ENCODE results near the gene ANKRD28. TPM values are rescaled to one million over a fixed set of nuclear protein-coding genes. Genes with fewer than 3 reads are reported as not detected.

ANKRD28 gene
- total RNA-seq, 1 experiment from 2014 or later = 47.5 TPM

DNA sequence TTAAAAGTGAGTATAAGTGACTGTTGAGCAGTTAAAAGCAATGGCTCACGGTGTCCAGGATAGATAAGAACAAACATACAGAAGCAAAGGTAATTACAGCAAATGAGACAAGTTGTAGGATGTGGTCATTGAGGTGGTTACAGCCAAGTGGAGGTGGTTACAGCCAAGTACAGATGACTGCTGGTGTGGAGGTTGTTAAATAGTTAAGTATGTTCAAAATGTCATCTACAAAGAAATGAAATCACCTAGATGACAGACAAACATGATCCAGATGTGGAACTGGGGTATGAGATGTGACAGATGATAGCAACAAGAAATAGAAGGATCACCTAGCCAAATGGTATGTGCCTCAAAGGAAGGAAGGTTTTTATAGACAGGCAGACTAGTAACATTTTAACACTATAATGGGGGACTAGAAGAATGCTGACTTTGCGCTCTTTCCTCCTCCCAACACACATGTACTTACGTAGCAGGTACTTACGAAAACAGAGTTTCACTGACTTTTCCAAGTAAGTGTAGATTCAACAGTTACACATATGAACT is 6.8 kb upstream of the ANKRD28 start:
- POLR2A ChIA-PET = no interaction called here
- H3K79me2 ChIP-seq (ENCODE audit: insufficient read depth, low read length) = peaks cover 91% of the 10 kb centered on the region
- peaks cover 14 to 32% of the 10 kb centered on the region in 2 experiments for H3K4me1 ChIP-seq (ENCODE audit: control insufficient read depth in 1 of 2, insufficient read depth in 2 of 2, low read length in 2 of 2)
- no peak overlapping the region for H3K27ac ChIP-seq (ENCODE audit: low read depth, low read length)
- H3K27me3 ChIP-seq (ENCODE audit: insufficient read depth, low read length) = no peaks in the 10 kb centered on the region
- H3K36me3 ChIP-seq (ENCODE audit: control insufficient read depth in 1 of 2, insufficient read depth in 2 of 2, low read length in 2 of 2) = no peaks in the 10 kb centered on the region
- H3K9me2 ChIP-seq (ENCODE audit: insufficient read depth) = no peaks in the 10 kb centered on the region
- BruUV-seq (replicated peaks) = no TSS peak
- no peaks in the 10 kb centered on the region for H4K20me1 ChIP-seq (ENCODE audit: insufficient read depth)
- no peak overlapping the region for H3K9ac ChIP-seq (ENCODE audit: low read length)
- H2AFZ ChIP-seq (ENCODE audit: low read depth, low read length, poor library complexity, severe bottlenecking) = no peak overlapping the region
- H3K4me2 ChIP-seq (ENCODE audit: low read length) = no peak overlapping the region
- no peaks in the 10 kb centered on the region for H3K9me3 ChIP-seq (ENCODE audit: control insufficient read depth in 1 of 2, insufficient read depth in 1 of 2, low read depth in 1 of 2, low read length in 2 of 2)
- no peak overlapping the region for H3K4me3 ChIP-seq (replicated peaks in 1 of 2; ENCODE audit: low read depth in 1 of 2, low read length in 2 of 2)
- TF ChIP-seq, protein P1, sequence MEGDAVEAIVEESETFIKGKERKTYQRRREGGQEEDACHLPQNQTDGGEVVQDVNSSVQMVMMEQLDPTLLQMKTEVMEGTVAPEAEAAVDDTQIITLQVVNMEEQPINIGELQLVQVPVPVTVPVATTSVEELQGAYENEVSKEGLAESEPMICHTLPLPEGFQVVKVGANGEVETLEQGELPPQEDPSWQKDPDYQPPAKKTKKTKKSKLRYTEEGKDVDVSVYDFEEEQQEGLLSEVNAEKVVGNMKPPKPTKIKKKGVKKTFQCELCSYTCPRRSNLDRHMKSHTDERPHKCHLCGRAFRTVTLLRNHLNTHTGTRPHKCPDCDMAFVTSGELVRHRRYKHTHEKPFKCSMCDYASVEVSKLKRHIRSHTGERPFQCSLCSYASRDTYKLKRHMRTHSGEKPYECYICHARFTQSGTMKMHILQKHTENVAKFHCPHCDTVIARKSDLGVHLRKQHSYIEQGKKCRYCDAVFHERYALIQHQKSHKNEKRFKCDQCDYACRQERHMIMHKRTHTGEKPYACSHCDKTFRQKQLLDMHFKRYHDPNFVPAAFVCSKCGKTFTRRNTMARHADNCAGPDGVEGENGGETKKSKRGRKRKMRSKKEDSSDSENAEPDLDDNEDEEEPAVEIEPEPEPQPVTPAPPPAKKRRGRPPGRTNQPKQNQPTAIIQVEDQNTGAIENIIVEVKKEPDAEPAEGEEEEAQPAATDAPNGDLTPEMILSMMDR (IDR thresholded peaks at IDR 0.05 in 2 of 3, conservative IDR thresholded peaks at IDR 0.05 in 1 of 3; ENCODE audit: borderline replicate concordance in 1 of 3, insufficient read depth in 1 of 3, low read depth in 2 of 3, low read length in 2 of 3) = no peak
- TF ChIP-seq TCF7L2 (IDR thresholded peaks at IDR 0.05; ENCODE audit: borderline replicate concordance, extremely low read depth, insufficient read depth, insufficient read length) (no peak), EGR1 (IDR thresholded peaks at IDR 0.05; ENCODE audit: low read depth) (no peak), CEBPB (IDR thresholded peaks at IDR 0.05; ENCODE audit: low read depth) (no peak), SP1 (IDR thresholded peaks at IDR 0.05; ENCODE audit: low read depth) (no peak), ELF1 (IDR thresholded peaks at IDR 0.05; ENCODE audit: borderline replicate concordance, low read depth) (no peak), EZH2 (IDR thresholded peaks at IDR 0.05) (no peak), YY1 (IDR thresholded peaks at IDR 0.05; ENCODE audit: extremely low read depth, insufficient replicate concordance, low read depth, low read length) (no peak), SRF (IDR thresholded peaks at IDR 0.05; ENCODE audit: low read depth) (no peak), FOSL1 (IDR thresholded peaks at IDR 0.05; ENCODE audit: low read depth) (no peak), POLR2AphosphoS5 (IDR thresholded peaks at IDR 0.05; ENCODE audit: low read depth, low read length) (no peak), ZFX (IDR thresholded peaks at IDR 0.05) (no peak)
- TF ChIP-seq, protein P2, sequence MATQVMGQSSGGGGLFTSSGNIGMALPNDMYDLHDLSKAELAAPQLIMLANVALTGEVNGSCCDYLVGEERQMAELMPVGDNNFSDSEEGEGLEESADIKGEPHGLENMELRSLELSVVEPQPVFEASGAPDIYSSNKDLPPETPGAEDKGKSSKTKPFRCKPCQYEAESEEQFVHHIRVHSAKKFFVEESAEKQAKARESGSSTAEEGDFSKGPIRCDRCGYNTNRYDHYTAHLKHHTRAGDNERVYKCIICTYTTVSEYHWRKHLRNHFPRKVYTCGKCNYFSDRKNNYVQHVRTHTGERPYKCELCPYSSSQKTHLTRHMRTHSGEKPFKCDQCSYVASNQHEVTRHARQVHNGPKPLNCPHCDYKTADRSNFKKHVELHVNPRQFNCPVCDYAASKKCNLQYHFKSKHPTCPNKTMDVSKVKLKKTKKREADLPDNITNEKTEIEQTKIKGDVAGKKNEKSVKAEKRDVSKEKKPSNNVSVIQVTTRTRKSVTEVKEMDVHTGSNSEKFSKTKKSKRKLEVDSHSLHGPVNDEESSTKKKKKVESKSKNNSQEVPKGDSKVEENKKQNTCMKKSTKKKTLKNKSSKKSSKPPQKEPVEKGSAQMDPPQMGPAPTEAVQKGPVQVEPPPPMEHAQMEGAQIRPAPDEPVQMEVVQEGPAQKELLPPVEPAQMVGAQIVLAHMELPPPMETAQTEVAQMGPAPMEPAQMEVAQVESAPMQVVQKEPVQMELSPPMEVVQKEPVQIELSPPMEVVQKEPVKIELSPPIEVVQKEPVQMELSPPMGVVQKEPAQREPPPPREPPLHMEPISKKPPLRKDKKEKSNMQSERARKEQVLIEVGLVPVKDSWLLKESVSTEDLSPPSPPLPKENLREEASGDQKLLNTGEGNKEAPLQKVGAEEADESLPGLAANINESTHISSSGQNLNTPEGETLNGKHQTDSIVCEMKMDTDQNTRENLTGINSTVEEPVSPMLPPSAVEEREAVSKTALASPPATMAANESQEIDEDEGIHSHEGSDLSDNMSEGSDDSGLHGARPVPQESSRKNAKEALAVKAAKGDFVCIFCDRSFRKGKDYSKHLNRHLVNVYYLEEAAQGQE (IDR thresholded peaks at IDR 0.05; ENCODE audit: low read depth) = no peak
- TF ChIP-seq, protein P3, sequence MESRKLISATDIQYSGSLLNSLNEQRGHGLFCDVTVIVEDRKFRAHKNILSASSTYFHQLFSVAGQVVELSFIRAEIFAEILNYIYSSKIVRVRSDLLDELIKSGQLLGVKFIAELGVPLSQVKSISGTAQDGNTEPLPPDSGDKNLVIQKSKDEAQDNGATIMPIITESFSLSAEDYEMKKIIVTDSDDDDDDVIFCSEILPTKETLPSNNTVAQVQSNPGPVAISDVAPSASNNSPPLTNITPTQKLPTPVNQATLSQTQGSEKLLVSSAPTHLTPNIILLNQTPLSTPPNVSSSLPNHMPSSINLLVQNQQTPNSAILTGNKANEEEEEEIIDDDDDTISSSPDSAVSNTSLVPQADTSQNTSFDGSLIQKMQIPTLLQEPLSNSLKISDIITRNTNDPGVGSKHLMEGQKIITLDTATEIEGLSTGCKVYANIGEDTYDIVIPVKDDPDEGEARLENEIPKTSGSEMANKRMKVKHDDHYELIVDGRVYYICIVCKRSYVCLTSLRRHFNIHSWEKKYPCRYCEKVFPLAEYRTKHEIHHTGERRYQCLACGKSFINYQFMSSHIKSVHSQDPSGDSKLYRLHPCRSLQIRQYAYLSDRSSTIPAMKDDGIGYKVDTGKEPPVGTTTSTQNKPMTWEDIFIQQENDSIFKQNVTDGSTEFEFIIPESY (IDR thresholded peaks at IDR 0.05; ENCODE audit: extremely low read depth, insufficient replicate concordance, low read length) = no peak
- TF ChIP-seq, protein P4, sequence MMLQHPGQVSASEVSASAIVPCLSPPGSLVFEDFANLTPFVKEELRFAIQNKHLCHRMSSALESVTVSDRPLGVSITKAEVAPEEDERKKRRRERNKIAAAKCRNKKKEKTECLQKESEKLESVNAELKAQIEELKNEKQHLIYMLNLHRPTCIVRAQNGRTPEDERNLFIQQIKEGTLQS (IDR thresholded peaks at IDR 0.05) = no peak
- CTCF ChIA-PET = no interaction called here
- no peak for DNase-seq (ENCODE audit: low read depth, low spot score)
- RAD21 ChIA-PET (ENCODE audit: low non-redundant PET in 1 of 2, low total read pairs in 2 of 2, uncharacterized antibody in 2 of 2, unreplicated experiment in 2 of 2) = no interaction called here
- no peak for ATAC-seq
- intact Hi-C loops (cut with micrococcal nuclease) = no loop called here
